GM18858 (cell line): ENCODE measurements around the gene ACTR3.
"Not testable (repeated sequence)": the region's sequence is repeated elsewhere in the genome, so short reads cannot be mapped to it uniquely, and the experiment has no call there.

ENCODE experiments used
- ATAC-seq: cut with Tn5 transposase; IDR thresholded peaks from one replicate; pipeline ENCODE4 v1.9.1; 2021; ENCODE audit not compliant: unreplicated experiment

ACTR3 gene

GRCh38 chr2:113901943-113902342 lies 12.1 kb downstream of the ACTR3 start:
- no peak for ATAC-seq

- no peak for ATAC-seq
These were observed 16.0 kb downstream of the ACTR3 start for GRCh38 chr2:113905886-113906285.

GRCh38 chr2:113906647-113907046 lies 16.8 kb downstream of the ACTR3 start:
- ATAC-seq = no peak

- no peak for ATAC-seq
These were observed 17.4 kb downstream of the ACTR3 start for GRCh38 chr2:113907297-113907696.

GRCh38 chr2:113910110-113910717 lies 20.3 kb downstream of the ACTR3 start:
- ATAC-seq = no peak

- no peak for ATAC-seq
These were observed 21.2 kb downstream of the ACTR3 start for GRCh38 chr2:113910967-113911678.

- ATAC-seq = no peak
These were observed 25.4 kb downstream of the ACTR3 start for GRCh38 chr2:113915082-113915819.

GRCh38 chr2:113918229-113918628 lies 28.3 kb downstream of the ACTR3 start:
- ATAC-seq = no peak

- ATAC-seq = no peak
These were observed 31.1 kb downstream of the ACTR3 start for GRCh38 chr2:113920996-113921395.

GRCh38 chr2:113922335-113922734 lies 32.4 kb downstream of the ACTR3 start:
- ATAC-seq = no peak

GRCh38 chr2:113922784-113923183 lies 32.9 kb downstream of the ACTR3 start:
- ATAC-seq = no peak

GRCh38 chr2:113925884-113926283 lies 36.0 kb downstream of the ACTR3 start:
- ATAC-seq = no peak

GRCh38 chr2:113926314-113926713 lies 36.4 kb downstream of the ACTR3 start:
- ATAC-seq = no peak

- no peak for ATAC-seq
These were observed 40.6 kb downstream of the ACTR3 start for GRCh38 chr2:113930448-113930847.

GRCh38 chr2:113937501-113937900 lies 47.6 kb downstream of the ACTR3 start:
- no peak for ATAC-seq

GRCh38 chr2:113940891-113941290 lies 51.0 kb downstream of the ACTR3 start:
- no peak for ATAC-seq

- not testable (repeated sequence) for ATAC-seq
These were observed 55.9 kb downstream of the ACTR3 start for GRCh38 chr2:113945784-113946183.

GRCh38 chr2:113950906-113951305 lies 61.0 kb downstream of the ACTR3 start:
- ATAC-seq = not testable (repeated sequence)

GRCh38 chr2:113961000-113961399 lies 71.1 kb downstream of the ACTR3 start:
- no peak for ATAC-seq

GRCh38 chr2:113962692-113963480 lies 73.0 kb downstream of the ACTR3 start:
- no peak for ATAC-seq

GRCh38 chr2:113963965-113964364 lies 74.1 kb downstream of the ACTR3 start:
- ATAC-seq = no peak
